A549 treated with AZD9567 at 1 μM for 4 hours (cell line): ENCODE data around the gene OR9Q2. TPM values are rescaled to one million over a fixed set of nuclear protein-coding genes. Genes with fewer than 3 reads are reported as not detected.

Experiments
- total RNA-seq: library from RNA; stranded (reverse); fragments of 200-300 nt; extraction: Qiagen RNA extraction; gene quantifications from 5 replicates; pipeline ENCODE4 v1.2.3, GENCODE V29; 2022; ENCODE audit not compliant: insufficient read depth

Gene OR9Q2, protein sequence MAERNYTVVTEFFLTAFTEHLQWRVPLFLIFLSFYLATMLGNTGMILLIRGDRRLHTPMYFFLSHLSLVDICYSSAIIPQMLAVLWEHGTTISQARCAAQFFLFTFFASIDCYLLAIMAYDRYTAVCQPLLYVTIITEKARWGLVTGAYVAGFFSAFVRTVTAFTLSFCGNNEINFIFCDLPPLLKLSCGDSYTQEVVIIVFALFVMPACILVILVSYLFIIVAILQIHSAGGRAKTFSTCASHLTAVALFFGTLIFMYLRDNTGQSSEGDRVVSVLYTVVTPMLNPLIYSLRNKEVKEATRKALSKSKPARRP
- total RNA-seq: not detected in 5 replicates

DNA sequence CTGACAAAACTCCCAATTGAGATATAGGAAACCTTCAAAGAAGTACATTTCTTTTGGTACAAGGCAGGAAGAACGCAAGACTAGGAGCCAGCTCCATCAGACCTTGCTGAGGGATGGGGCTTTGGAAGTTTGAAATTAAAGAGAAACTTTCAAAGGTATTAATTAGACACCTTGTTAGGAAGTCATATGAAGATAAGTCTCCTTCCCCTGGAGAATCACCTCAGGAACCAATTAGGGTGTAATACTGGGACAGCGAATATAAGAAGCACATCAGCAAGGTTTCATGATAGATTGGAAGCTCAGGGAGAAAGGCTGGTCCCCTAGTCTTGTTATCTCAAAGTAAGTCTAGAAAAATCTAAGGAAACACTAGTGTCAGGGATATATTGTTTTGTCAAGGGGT, at the start of gene OR9Q2:
OR9Q2 (plus strand) TSS at position 301 of the 400 bp plus-strand sequence. CDS start 1,421 bp downstream, outside the sequence.

DNA sequence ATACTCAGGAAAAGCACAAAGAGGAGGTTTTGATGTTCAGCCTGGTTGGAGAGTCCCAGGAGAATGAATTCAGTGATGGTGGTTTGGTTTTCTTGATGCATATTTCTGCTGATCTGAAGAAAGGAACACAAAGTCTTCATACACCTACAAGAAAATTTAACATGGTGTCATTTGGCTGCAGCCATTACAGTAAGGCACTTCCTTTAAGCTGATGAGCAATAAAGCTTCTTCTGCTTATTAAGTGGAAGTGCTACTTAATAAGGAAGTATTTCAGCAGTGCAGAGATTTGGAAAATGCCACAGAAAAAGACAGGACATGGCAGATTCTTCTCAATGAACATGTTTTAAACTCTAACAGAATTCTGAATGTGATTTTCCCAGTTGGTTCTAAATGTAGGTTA, 15.2 kb downstream of the OR9Q2 start, which contains the start of gene OR1S2:
OR1S2 (minus strand) TSS at position 101 of the 400 bp plus-strand sequence; CDS start at position 101, 0 bp downstream.

DNA sequence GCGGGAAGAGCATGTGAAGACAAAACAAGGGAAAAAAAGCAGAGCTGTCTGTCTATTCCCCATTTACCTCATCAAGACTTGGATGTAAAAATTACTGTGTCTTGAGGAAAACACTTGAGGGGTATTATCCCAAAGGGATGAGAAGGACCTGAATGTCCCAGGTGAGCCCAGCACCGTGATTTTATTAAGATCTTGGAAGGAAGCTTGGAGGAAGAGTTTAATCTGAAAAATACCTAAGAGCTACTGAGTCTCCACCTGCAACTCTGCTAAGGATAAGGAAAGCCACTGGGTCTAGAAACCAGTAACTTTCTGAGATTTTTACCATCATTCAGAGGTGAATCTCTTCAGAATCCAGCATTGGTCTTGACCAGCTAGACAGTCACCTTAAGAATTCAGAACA, 23.6 kb downstream of the OR9Q2 start, which contains the start of gene OR1S1:
OR1S1 (plus strand) TSS at position 301 of the 400 bp plus-strand sequence.

Other genes with a start within 250 kb of the OR9Q2 start
- gene OR9Q1, start 165.2 kb upstream of the OR9Q2 start, total RNA-seq: not detected in 5 replicates
- gene OR6Q1, start 158.1 kb upstream of the OR9Q2 start, total RNA-seq: not detected in 5 replicates
- gene OR9I1, start 63.5 kb upstream of the OR9Q2 start, total RNA-seq: not detected in 5 replicates
- gene OR1S2, start 15.1 kb downstream of the OR9Q2 start, total RNA-seq: not detected in 5 replicates
- gene OR1S1, start 23.6 kb downstream of the OR9Q2 start, total RNA-seq: not detected in 5 replicates
- gene OR10Q1, start 39.8 kb downstream of the OR9Q2 start, total RNA-seq: not detected in 5 replicates
- not detected in 5 replicates for gene OR10W1, start 79.2 kb downstream of the OR9Q2 start, total RNA-seq
- gene OR5B17, start 170.0 kb downstream of the OR9Q2 start, total RNA-seq: not detected in 5 replicates
- gene OR5B3, start 217.8 kb downstream of the OR9Q2 start, total RNA-seq: not detected in 5 replicates
- not detected in 5 replicates for gene OR5B2, start 239.1 kb downstream of the OR9Q2 start, total RNA-seq